Measurements from ENCODE around the gene NDUFAF2. TPM values are rescaled to one million over a fixed set of nuclear protein-coding genes. Genes with fewer than 3 reads are reported as not detected.

NDUFAF2 gene
- total and polyA plus RNA-seq, 10 of the 15 experiments (the other 5 are each of a cell fraction or from before 2014, with no cell fraction given) = 22.4 to 121 (median 65.3) TPM

GRCh38 chr5:61162832-61163567 lies 218.0 kb downstream of the NDUFAF2 start:
- Histone ChIP-seq H3K9ac (ENCODE audit: control insufficient read depth, insufficient read depth, low read length) (peak overlapping the region; percentile 94), H2AFZ (ENCODE audit: control insufficient read depth, low read depth, low read length) (peak overlapping the region; percentile 92), H4K20me1 (ENCODE audit: control insufficient read depth, insufficient read depth) (no peaks in the 10 kb centered on the region), H3K27me3 (replicated peaks in 1 of 2; ENCODE audit: control insufficient read depth in 2 of 2, insufficient read depth in 2 of 2, low read length in 1 of 2) (no peaks in the 10 kb centered on the region), H3K4me3 (peak overlapping the region; percentile 73), H3K79me2 (ENCODE audit: control insufficient read depth, insufficient read depth, low read length) (peaks cover 53% of the 10 kb centered on the region), H3K4me1 (ENCODE audit: control insufficient read depth, insufficient read depth, low read length) (no peaks in the 10 kb centered on the region; the same call in 1 of the 2 replicates), H3K27ac (ENCODE audit: control insufficient read depth, insufficient read depth) (peak overlapping the region; percentile 98), H3K4me2 (ENCODE audit: control insufficient read depth, insufficient read depth) (peak overlapping the region; percentile 66), H3K9me3 (replicated peaks; ENCODE audit: control insufficient read depth, insufficient read depth, low read length) (no peaks in the 10 kb centered on the region; the same call in 1 of the 3 replicates), H3K36me3 (ENCODE audit: control insufficient read depth in 2 of 2, insufficient read depth in 2 of 2, low read length in 1 of 2) (peaks cover 0 to 8% of the 10 kb centered on the region in 2 experiments; a peak in 2 of 4 replicates)
- CTCF ChIA-PET = interaction anchor here (0.6 to 2.4 kb wide), 3 partner anchors 13 to 496 kb away, joined by 3 to 11 read pairs (median 4); no protein-coding TSS in a partner anchor
- WGBS (ENCODE audit: insufficient coverage, insufficient replicate concordance, low lambda C conversion rate, missing lambda C conversion rate) = 25% methylated on average over 14 of the region's 14 CpGs
- in situ Hi-C loops (cut with MboI) (loop anchor here (10.0 kb wide), 1 partner anchor 162 kb away; no protein-coding TSS in a partner anchor), intact Hi-C loops (cut with micrococcal nuclease; ENCODE audit: unreplicated experiment) (loop anchor here (1.0 to 10.0 kb wide), 7 partner anchors 37 to 772 kb away; no protein-coding TSS in a partner anchor)
- SMC1A ChIA-PET (ENCODE audit: uncharacterized antibody, unreplicated experiment) = interaction anchor here (1.1 to 2.9 kb wide), 4 partner anchors 14 to 168 kb away, joined by 3 to 24 read pairs (median 13); no protein-coding TSS in a partner anchor
- RAD21 ChIA-PET (ENCODE audit: unreplicated experiment) = interaction anchor here (1.0 to 2.2 kb wide), 3 partner anchors 37 to 203 kb away, joined by 3 to 14 read pairs (median 6); no protein-coding TSS in a partner anchor
- FAIRE-seq (no peak), ATAC-seq (peak; percentile 38), DNase-seq (ENCODE audit: low read depth, low spot score) (no peak)
- POLR2A ChIA-PET = interaction anchor here (0.6 to 1.9 kb wide), 4 partner anchors 12 to 168 kb away, joined by 3 to 11 read pairs (median 4); no protein-coding TSS in a partner anchor
- TSS peak; percentile 86 for BruUV-seq (replicated peaks)
- TF ChIP-seq, protein P1, sequence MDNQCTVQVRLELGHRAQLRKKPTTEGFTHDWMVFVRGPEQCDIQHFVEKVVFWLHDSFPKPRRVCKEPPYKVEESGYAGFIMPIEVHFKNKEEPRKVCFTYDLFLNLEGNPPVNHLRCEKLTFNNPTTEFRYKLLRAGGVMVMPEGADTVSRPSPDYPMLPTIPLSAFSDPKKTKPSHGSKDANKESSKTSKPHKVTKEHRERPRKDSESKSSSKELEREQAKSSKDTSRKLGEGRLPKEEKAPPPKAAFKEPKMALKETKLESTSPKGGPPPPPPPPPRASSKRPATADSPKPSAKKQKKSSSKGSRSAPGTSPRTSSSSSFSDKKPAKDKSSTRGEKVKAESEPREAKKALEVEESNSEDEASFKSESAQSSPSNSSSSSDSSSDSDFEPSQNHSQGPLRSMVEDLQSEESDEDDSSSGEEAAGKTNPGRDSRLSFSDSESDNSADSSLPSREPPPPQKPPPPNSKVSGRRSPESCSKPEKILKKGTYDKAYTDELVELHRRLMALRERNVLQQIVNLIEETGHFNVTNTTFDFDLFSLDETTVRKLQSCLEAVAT (IDR thresholded peaks at IDR 0.05) = peak; percentile 87
- TF ChIP-seq SRF (IDR thresholded peaks at IDR 0.05; ENCODE audit: low read depth in 2 of 2, low read length in 2 of 2) (no peak), NFYB (IDR thresholded peaks at IDR 0.05; ENCODE audit: insufficient read depth, low read depth, low read length) (no peak), EP300 (IDR thresholded peaks at IDR 0.05; ENCODE audit: borderline replicate concordance in 1 of 2, control insufficient read depth in 1 of 2, low read depth in 2 of 2, low read length in 2 of 2) (no peak), PML (IDR thresholded peaks at IDR 0.05; ENCODE audit: low read length) (0 out of 2 replicates have a peak, but pooled peaks have one; percentile 15), ZBED1 (IDR thresholded peaks at IDR 0.05; ENCODE audit: borderline replicate concordance) (no peak), BCL3 (IDR thresholded peaks at IDR 0.05; ENCODE audit: borderline replicate concordance, insufficient read depth, low read depth, low read length, poor library complexity, severe bottlenecking) (no peak), JUNB (IDR thresholded peaks at IDR 0.05) (0 out of 2 replicates have a peak, but pooled peaks have one; percentile 24), RAD51 (IDR thresholded peaks at IDR 0.05) (no peak)
- TF ChIP-seq, protein P2, sequence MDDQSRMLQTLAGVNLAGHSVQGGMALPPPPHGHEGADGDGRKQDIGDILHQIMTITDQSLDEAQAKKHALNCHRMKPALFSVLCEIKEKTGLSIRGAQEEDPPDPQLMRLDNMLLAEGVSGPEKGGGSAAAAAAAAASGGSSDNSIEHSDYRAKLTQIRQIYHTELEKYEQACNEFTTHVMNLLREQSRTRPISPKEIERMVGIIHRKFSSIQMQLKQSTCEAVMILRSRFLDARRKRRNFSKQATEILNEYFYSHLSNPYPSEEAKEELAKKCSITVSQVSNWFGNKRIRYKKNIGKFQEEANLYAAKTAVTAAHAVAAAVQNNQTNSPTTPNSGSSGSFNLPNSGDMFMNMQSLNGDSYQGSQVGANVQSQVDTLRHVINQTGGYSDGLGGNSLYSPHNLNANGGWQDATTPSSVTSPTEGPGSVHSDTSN (IDR thresholded peaks at IDR 0.05; ENCODE audit: insufficient replicate concordance, low read depth, low read length) = no peak
- TF ChIP-seq, protein P3, sequence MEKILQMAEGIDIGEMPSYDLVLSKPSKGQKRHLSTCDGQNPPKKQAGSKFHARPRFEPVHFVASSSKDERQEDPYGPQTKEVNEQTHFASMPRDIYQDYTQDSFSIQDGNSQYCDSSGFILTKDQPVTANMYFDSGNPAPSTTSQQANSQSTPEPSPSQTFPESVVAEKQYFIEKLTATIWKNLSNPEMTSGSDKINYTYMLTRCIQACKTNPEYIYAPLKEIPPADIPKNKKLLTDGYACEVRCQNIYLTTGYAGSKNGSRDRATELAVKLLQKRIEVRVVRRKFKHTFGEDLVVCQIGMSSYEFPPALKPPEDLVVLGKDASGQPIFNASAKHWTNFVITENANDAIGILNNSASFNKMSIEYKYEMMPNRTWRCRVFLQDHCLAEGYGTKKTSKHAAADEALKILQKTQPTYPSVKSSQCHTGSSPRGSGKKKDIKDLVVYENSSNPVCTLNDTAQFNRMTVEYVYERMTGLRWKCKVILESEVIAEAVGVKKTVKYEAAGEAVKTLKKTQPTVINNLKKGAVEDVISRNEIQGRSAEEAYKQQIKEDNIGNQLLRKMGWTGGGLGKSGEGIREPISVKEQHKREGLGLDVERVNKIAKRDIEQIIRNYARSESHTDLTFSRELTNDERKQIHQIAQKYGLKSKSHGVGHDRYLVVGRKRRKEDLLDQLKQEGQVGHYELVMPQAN (conservative IDR thresholded peaks at IDR 0.05) = 0 out of 2 replicates have a peak, but pooled peaks have one; percentile 28
